ACC112 (cell line): ENCODE results near the gene NOSTRIN.
"Not testable (repeated sequence)": the region's sequence is repeated elsewhere in the genome, so short reads cannot be mapped to it uniquely, and the experiment has no call there.

Source experiments
- H2AFZ ChIP-seq: fragments of 200-600 bp; sonication (generic); one replicate; pipeline ENCODE4 v1.6.0; 2017; ENCODE audit warnings: antibody characterized with exemption, low read length; ENCODE audit not compliant: unreplicated experiment
- H3K27ac ChIP-seq: fragments of 200-600 bp; sonication (generic); 2 replicates; pipeline ENCODE4 v1.5.1; 2014; ENCODE audit warnings: low read depth, mild to moderate bottlenecking, antibody characterized with exemption, low read length, moderate library complexity
- H3K27me3 ChIP-seq: fragments of 200-600 bp; sonication (generic); 2 replicates; pipeline ENCODE4 v1.6.1; 2014; ENCODE audit warnings: mild to moderate bottlenecking, antibody characterized with exemption, low read length, moderate library complexity, mixed read lengths; ENCODE audit not compliant: insufficient read depth
- H3K36me3 ChIP-seq: fragments of 200-600 bp; sonication (generic); 2 replicates; pipeline ENCODE4 v1.6.1; 2016; ENCODE audit warnings: mild to moderate bottlenecking, antibody characterized with exemption, low read length, moderate library complexity, mixed read lengths; ENCODE audit not compliant: insufficient read depth
- H3K4me1 ChIP-seq: fragments of 200-600 bp; sonication (generic); one replicate; pipeline ENCODE4 v1.6.1; 2016; ENCODE audit warnings: low read length, mixed read lengths; ENCODE audit not compliant: insufficient read depth, unreplicated experiment, control insufficient read depth
- H3K4me3 ChIP-seq: fragments of 200-600 bp; sonication (generic); 2 replicates; pipeline ENCODE4 v1.5.1; 2014; ENCODE audit warnings: mild to moderate bottlenecking, low read depth, low read length
- H3K79me2 ChIP-seq: fragments of 200-600 bp; sonication (generic); one replicate; pipeline ENCODE4 v1.6.0; 2016; ENCODE audit warnings: low read length; ENCODE audit not compliant: control insufficient read depth, unreplicated experiment, insufficient read depth

Gene NOSTRIN, protein sequence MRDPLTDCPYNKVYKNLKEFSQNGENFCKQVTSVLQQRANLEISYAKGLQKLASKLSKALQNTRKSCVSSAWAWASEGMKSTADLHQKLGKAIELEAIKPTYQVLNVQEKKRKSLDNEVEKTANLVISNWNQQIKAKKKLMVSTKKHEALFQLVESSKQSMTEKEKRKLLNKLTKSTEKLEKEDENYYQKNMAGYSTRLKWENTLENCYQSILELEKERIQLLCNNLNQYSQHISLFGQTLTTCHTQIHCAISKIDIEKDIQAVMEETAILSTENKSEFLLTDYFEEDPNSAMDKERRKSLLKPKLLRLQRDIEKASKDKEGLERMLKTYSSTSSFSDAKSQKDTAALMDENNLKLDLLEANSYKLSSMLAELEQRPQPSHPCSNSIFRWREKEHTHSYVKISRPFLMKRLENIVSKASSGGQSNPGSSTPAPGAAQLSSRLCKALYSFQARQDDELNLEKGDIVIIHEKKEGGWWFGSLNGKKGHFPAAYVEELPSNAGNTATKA

DNA sequence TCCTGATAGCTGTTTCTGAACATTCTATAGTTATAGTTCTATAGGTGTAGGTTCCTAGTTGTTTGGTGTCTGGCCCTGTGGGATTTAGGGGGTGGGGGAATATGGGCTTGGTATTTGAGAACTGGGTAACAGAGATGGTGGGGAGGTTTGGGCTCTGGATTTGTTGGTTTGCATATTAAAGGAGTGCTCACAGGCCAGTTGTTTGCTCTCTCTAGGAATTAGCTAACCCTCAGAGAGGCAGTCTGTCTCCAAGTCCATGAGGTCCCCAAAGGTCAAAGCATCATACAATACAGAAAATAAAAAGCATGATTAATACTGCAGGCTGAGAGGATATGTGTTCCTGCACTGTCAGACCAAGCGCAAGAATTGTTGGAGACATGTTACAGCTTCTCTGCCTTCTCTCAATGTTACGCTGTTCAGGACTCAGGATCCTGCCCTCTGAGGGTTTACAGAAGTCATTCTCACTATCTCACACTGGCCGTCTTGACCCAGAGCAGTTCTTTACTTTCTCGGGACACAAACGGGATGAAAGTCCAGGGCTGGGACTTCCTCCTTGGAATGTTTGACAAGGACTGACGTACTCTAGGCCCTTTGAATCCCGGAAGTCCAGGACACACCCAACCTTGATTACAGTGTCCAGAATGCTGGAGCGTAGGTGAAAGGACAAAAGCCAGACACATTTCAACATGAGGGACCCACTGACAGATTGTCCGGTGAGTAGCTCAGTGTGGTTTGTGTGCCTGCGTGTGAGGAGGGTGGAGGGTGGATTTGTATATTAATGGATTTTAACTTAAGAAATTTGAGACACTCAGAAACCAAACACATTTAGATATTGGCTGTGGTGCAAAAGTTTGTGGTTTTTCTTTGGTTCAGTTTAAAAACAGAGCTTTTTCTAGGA is at the start of gene NOSTRIN:
Gene NOSTRIN, plus strand, starts transcription at position 677 of the 898 bp plus-strand sequence. Its CDS starts 10 bp downstream, at position 687.
- Histone ChIP-seq H3K36me3 (no peaks in the 10 kb centered on the region), H3K79me2 (no peaks in the 10 kb centered on the region), H3K27ac (no peak within 1 kb of the TSS), H3K4me3 (no peak within 1 kb of the TSS), H3K27me3 (peaks cover 7% of the 10 kb centered on the region; the same call in 1 of the 2 replicates), H3K4me1 (no peaks in the 10 kb centered on the region), H2AFZ (no peak within 1 kb of the TSS)

DNA sequence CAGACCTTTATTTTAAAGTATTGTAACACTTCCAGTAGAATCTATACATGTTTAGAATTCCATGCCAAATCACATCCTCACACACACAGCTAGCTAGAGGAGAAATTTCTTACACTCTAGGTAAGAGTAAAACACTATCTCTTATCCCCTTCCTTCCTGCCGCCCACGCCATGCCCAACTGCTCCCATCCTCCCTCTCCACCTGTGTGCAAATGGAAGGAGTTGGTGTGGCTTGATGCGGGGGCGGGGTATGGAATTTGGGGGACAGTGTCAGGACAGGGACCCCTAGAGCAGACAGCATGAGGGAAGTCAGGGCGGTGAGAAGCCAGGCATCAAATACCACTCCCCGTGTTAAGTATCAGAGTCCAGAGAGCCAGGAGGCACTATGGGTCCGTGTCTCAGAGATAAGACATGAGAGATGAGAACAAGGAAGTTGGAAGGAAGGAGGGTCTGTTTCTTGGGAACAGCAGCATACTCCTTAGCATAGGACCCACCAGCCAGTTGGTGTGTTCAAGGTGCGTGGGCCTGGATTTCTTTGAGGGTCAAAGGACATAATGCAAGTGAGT is 48.6 kb upstream of the NOSTRIN start:
- H3K4me3 ChIP-seq: no peak overlapping the region
- no peaks in the 10 kb centered on the region for H3K79me2 ChIP-seq
- no peak overlapping the region for H2AFZ ChIP-seq
- no peaks in the 10 kb centered on the region for H3K36me3 ChIP-seq
- H3K4me1 ChIP-seq: no peaks in the 10 kb centered on the region
- H3K27me3 ChIP-seq: no peaks in the 10 kb centered on the region
- no peak overlapping the region for H3K27ac ChIP-seq

DNA sequence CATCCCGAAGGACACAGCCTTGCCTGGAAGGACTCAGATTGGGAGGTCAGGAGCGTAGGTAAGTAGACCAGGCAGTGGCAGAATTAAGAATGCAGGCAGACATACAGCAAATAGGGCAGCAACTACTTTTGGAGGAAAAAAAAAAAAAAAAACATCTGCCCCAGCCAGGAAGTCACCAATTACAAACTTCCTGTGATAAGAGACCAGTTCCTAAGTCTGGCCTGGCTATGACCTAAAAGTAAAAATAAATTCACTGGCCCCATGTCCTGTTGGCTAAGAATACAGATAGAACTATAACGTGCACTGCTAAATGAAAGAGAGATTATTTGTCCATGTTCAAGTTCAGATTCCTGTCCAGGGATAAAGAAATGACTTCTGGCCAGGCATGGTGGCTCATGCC is 45.2 kb upstream of the NOSTRIN start:
- Histone ChIP-seq H3K36me3 (no peaks in the 10 kb centered on the region), H3K27me3 (no peaks in the 10 kb centered on the region), H3K79me2 (no peaks in the 10 kb centered on the region), H3K27ac (no peak overlapping the region), H2AFZ (no peak overlapping the region), H3K4me1 (no peaks in the 10 kb centered on the region), H3K4me3 (no peak overlapping the region)

DNA sequence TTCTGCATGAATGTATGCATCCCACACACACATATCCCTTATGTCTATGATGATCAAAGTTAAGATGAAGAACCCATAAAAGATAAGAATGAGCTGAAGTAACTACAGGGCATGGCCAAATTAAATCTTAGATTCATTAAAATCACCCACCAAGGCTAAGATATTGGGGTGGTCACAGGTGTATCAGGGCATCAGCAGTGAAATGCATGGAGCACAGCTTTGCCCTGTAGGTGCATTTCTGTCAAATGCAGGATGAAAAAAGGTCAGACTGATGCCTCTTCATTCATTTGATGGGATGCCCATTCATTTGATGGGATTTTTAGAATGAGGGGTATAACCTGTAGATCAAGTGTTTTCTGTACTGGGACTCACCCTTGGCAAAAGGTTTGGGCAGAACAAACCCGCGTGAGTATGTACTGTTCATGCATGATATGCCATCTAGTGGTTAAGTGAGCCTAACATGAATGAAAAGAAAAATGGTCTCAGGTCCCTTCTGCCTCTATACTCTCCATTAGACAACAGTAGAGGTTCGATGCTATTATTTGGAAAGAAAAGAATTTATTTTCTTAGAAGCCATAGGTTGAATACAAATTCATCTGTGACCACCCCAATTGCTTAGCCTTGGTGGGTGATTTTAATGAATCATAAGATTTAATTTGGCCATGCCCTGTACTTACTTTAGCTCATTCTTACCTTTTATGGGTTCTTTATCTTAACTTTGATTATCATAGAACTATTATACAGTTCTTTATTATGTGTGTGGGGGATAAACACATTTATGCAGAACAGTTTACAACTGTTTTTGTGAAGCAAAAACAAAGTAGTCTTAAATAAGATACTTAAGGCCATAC is 43.2 kb upstream of the NOSTRIN start:
- Histone ChIP-seq H3K79me2 (no peaks in the 10 kb centered on the region), H3K27ac (no peak overlapping the region), H3K27me3 (no peaks in the 10 kb centered on the region), H3K36me3 (no peaks in the 10 kb centered on the region), H2AFZ (no peak overlapping the region), H3K4me3 (no peak overlapping the region), H3K4me1 (no peaks in the 10 kb centered on the region)

DNA sequence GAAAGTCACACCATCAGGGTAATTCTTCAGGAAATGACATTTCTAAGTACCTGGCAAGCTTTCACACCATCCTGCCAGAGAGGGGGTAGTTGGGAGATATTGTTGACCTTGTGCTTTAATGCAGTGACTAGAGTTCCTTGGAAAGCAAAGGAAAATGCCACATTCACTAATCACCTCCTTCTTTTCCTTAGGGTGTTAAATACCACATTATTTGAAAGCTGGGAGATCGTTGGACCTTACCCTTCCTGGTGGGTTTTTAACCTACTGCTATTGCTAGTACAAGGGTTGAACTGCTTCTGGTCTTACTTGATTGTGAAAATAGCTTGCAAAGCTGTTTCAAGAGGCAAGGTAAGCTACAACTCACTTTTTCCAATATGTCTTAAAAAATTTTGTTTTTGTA is 37.0 kb upstream of the NOSTRIN start:
- Histone ChIP-seq H3K79me2 (no peaks in the 10 kb centered on the region), H3K4me3 (no peak overlapping the region), H3K36me3 (peaks cover 8% of the 10 kb centered on the region; the same call in 1 of the 2 replicates), H3K27me3 (no peaks in the 10 kb centered on the region), H2AFZ (no peak overlapping the region), H3K4me1 (peaks cover 22% of the 10 kb centered on the region), H3K27ac (no peak overlapping the region)

DNA sequence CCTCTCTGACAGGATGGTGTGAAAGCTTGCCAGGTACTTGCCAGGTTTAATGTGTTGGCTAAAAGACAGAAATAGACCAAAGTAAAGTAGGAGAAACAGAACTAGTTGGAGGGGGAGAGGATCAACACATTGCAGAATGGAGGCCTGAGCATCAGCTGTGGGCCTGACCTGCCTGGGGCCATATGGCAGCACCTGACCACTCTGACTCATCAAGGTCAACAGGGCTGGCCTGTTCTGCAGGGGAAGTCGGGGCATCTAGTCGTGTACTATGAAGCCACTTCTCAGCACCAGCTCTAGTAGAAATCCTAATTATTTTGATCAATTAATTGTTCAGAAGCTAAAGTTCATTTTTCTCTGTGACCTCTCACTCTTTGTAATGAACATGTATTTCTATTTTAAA is 35.8 kb upstream of the NOSTRIN start:
- Histone ChIP-seq H3K27me3 (no peaks in the 10 kb centered on the region), H3K36me3 (peaks cover 8% of the 10 kb centered on the region; the same call in 1 of the 2 replicates), H3K27ac (no peak overlapping the region), H3K4me1 (peaks cover 22% of the 10 kb centered on the region), H2AFZ (no peak overlapping the region), H3K4me3 (no peak overlapping the region), H3K79me2 (no peaks in the 10 kb centered on the region)

DNA sequence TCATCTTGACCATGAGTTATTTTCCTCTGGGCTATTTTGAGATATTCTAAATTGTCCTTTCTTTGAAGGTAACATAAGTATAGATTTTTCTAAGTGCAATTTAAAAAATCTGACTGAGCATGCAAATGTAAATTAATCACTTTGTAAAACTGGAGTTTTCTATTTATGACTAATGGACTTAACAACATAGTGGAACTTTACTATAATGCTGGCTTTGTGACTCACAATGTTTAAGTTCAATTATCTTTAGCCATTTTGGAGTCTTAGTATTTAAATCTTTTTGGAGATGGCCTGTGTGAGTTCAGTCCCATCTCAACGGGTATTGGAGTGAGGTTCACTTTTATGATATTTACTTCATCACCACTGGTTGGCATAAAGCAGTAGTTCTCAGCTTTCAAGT is 35.2 kb upstream of the NOSTRIN start:
- H3K4me3 ChIP-seq: no peak overlapping the region
- H3K4me1 ChIP-seq: peaks cover 22% of the 10 kb centered on the region
- H3K27ac ChIP-seq: no peak overlapping the region
- H3K36me3 ChIP-seq: peaks cover 8% of the 10 kb centered on the region
- no peak overlapping the region for H2AFZ ChIP-seq
- no peaks in the 10 kb centered on the region for H3K27me3 ChIP-seq
- no peaks in the 10 kb centered on the region for H3K79me2 ChIP-seq

DNA sequence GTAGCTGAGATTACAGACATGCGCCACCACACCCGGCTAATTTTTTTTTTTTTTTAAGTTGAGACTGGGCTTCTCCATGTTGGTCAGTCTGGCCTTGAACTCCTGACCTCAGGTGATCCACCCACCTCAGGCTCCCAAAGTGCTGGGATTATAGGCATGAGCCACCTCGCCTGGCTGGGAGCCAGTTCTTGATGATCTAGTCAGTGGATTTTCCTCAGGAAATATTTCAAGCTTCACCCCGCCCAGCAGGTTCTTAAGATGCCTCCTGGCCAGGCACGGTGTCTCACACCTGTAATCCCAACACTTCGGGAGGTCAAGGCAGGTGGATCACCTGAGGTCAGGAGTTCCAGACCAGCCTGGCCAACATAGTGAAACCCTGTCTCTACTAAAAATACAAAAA is 34.1 kb upstream of the NOSTRIN start:
- peaks cover 22% of the 10 kb centered on the region for H3K4me1 ChIP-seq
- not testable (repeated sequence) for H3K4me3 ChIP-seq, H2AFZ ChIP-seq, H3K27ac ChIP-seq, H3K36me3 ChIP-seq, H3K79me2 ChIP-seq, H3K27me3 ChIP-seq

DNA sequence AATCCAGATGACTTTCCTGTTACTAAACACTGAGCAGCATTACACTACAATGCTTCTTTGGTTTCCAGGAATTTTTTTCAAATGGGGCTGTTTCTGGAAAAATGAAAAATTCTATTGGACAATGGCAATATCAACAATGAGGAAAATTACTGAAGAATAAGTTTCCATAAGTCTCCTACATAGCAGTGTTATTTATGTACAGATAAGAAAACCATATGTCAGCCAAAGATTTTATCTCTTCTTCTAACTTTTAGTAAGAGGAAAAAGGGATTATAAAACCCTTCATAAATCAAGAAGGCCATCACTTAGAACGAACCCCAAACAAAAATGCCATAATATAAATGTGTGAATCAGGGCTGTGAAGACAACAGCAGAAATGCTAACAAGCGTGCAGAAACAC is 31.6 kb upstream of the NOSTRIN start:
- Histone ChIP-seq H3K36me3 (no peaks in the 10 kb centered on the region; the same call in 1 of the 2 replicates), H3K79me2 (no peaks in the 10 kb centered on the region)

DNA sequence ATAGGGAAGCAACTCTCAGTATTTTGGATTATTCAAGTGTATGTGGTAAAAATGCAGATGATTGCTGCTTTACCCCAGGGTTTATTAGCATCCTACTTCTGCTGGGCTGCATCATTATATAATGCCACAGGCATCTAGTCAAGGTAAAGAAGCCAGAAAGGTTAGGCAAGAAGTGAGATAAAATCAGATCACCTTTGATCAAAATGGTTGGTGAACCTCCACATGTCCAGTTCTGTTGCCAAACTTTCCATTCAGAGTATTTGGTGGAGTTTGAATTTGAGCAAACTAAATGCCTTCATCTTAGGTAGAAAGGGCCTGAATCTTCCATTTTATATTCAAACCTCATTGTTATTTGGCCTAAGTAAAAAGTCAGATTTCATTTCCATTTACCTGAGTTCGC is 29.7 kb upstream of the NOSTRIN start:
- no peaks in the 10 kb centered on the region for H3K4me1 ChIP-seq
- no peak overlapping the region for H2AFZ ChIP-seq
- H3K27me3 ChIP-seq: no peaks in the 10 kb centered on the region
- H3K4me3 ChIP-seq: no peak overlapping the region
- H3K27ac ChIP-seq: no peak overlapping the region
- no peaks in the 10 kb centered on the region; the same call in 1 of the 2 replicates for H3K36me3 ChIP-seq
- no peaks in the 10 kb centered on the region for H3K79me2 ChIP-seq

More for the DNA sequence above, 31.6 kb upstream of the NOSTRIN start:
- Histone ChIP-seq H3K27ac (no peak overlapping the region), H2AFZ (no peak overlapping the region), H3K4me3 (no peak overlapping the region), H3K27me3 (no peaks in the 10 kb centered on the region), H3K4me1 (peaks cover 18% of the 10 kb centered on the region)
